ENCODE results near the gene CAPN1. TPM values are rescaled to one million over a fixed set of nuclear protein-coding genes. Genes with fewer than 3 reads are reported as not detected.
"Not testable (repeated sequence)": the region's sequence is repeated elsewhere in the genome, so short reads cannot be mapped to it uniquely, and the experiment has no call there.

CAPN1 gene
- total RNA-seq, 8 experiments from 2014 or later: 32.0 to 79.8 (median 45.3) TPM

GRCh38 chr11:65167656-65168055 lies 14.1 kb upstream of the CAPN1 start:
- Histone ChIP-seq H3K4me3 (no peak overlapping the region), H3K4me1 (replicated peaks in 1 of 2) (no peaks in the 10 kb centered on the region), H3K27ac (no peak overlapping the region)
- in situ Hi-C loops (cut with MboI; ENCODE audit: low pct_unique_long_range_greater_than_20kb in 2 of 9, low sequenced_read_pairs in 9 of 9, unreplicated experiment in 9 of 9): no loop called here
- WGBS, 10 experiments: 56 to 100% (median 80%) methylated on average over 1 to 3 of the region's 3 CpGs; no CpG with 5 or more reads in 5 of the 10 experiments
- ATAC-seq (replicated peaks in 6 of 8): no peak

GRCh38 chr11:65169164-65169641 lies 12.5 kb upstream of the CAPN1 start:
- WGBS, 10 experiments: 55 to 93% (median 70%) methylated on average over 1 to 7 of the region's 11 CpGs; no CpG with 5 or more reads in 3 of the 10 experiments
- Histone ChIP-seq H3K4me1 (replicated peaks in 1 of 2) (no peaks in the 10 kb centered on the region), H3K27ac (no peak overlapping the region), H3K4me3 (no peak overlapping the region)
- ATAC-seq (replicated peaks in 6 of 8): no peak
- in situ Hi-C loops (cut with MboI; ENCODE audit: low pct_unique_long_range_greater_than_20kb in 2 of 9, low sequenced_read_pairs in 9 of 9, unreplicated experiment in 9 of 9): no loop called here

DNA sequence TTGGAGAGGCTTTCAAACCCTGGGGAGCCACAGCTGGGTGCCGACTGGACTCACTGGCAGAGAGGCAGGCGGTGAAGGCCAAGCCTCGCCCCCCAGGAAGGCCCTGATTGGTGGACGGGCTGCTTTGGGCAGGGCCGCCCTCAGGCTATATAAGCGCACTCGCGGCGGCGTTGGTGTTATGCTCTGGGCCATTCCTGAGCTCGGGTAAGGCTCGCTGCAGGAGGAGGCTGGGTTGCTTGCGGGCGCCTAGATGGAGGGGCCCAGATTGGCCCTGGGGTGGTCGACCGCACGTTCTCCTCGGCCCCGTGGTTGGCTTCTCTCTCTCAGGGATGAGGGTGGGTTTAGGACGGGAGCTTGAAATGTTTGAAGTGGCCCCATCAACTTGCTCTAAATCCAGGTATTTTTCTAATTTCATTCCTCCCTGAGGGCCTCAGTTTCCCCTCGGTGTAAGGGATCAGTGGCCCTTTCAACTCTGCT lies 11.6 kb upstream of the CAPN1 start, which contains the start of gene SPDYC:
TSS of gene SPDYC (plus strand) at position 176 of the 477 bp plus-strand sequence. CDS start 1,125 bp downstream, outside the sequence.
- Histone ChIP-seq H3K4me1 (replicated peaks in 1 of 2) (no peaks in the 10 kb centered on the region), H3K27ac (no peak within 1 kb of the TSS), H3K4me3 (no peak within 1 kb of the TSS)
- WGBS, 10 experiments: 88 to 100% (median 91%) methylated on average over 2 to 13 of the region's 21 CpGs; no CpG with 5 or more reads in 7 of the 10 experiments
- peak in 1 of 8 experiments; percentile 6 for ATAC-seq (replicated peaks in 6 of 8)
- in situ Hi-C loops (cut with MboI; ENCODE audit: low pct_unique_long_range_greater_than_20kb in 2 of 9, low sequenced_read_pairs in 9 of 9, unreplicated experiment in 9 of 9): no loop called here

DNA sequence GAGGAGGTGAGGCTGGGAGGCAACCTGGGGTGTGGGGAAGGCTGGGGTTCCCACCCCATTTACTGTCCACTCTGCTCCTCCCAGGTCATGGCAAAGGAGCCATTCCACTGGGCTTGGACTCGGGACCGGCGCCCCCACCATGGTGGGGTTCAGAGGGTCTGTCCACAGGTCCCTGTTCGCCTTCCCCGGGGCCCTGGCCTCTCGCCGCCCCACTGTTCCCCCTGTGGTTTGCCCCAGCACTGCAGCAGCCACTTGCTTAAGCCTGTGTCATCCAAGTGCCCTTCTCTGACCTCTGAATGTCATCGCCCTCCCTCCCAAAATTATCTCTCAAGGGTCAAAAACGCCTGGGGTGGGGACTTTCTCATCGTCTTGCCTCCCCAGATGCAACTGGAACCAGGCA lies 9.1 kb upstream of the CAPN1 start:
- no peak for ATAC-seq (replicated peaks in 6 of 8)
- in situ Hi-C loops (cut with MboI; ENCODE audit: low pct_unique_long_range_greater_than_20kb in 2 of 9, low sequenced_read_pairs in 9 of 9, unreplicated experiment in 9 of 9): no loop called here
- WGBS, 10 experiments: 25 to 100% (median 50%) methylated on average over 1 to 3 of the region's 10 CpGs; no CpG with 5 or more reads in 5 of the 10 experiments
- no peak overlapping the region for H3K27ac ChIP-seq
- H3K4me3 ChIP-seq: no peak overlapping the region
- no peaks in the 10 kb centered on the region for H3K4me1 ChIP-seq (replicated peaks in 1 of 2)

DNA sequence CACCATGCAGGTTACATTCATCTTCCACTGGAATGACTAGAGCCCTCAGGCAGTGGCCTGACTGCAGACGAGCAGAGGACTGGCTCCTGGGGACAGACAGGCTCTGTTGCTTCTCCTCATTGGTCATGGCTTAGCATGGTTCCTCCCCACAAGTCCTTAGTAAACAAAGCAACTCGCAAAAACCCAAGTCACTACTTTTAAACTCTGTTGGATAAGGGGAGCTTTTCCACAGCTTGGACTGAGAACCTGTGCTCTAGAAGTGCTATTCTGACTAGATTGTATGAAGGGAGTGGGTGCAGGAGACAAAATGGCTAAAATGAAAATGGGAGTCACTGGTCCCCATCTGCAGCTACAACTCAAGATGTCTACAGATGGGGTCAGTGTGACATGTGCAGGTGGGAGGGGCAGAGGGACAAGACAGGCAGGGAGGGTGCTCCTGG lies 7.1 kb upstream of the CAPN1 start:
- H3K4me3 ChIP-seq; in situ Hi-C loops (cut with MboI; ENCODE audit: low pct_unique_long_range_greater_than_20kb in 2 of 9, low sequenced_read_pairs in 9 of 9, unreplicated experiment in 9 of 9); H3K4me1 ChIP-seq (replicated peaks in 1 of 2); ATAC-seq (replicated peaks in 6 of 8): not testable (repeated sequence)
- 18 to 52% (median 28%) methylated on average over 1 to 2 of the region's 2 CpGs; no CpG with 5 or more reads in 4 of the 10 experiments for WGBS, 10 experiments
- H3K27ac ChIP-seq: peak overlapping the region in 1 of 2 donors; percentile 19

GRCh38 chr11:65180877-65181568 lies 705 bp upstream of the CAPN1 start:
- in situ Hi-C loops (cut with MboI; ENCODE audit: low pct_unique_long_range_greater_than_20kb in 2 of 9, low sequenced_read_pairs in 9 of 9, unreplicated experiment in 9 of 9): no loop called here
- Histone ChIP-seq H3K27ac (peak overlapping the region; percentile 70 to 81), H3K4me1 (replicated peaks in 1 of 2) (peaks cover 8 to 13% of the 10 kb centered on the region in 2 donors), H3K4me3 (peak overlapping the region; percentile 57 to 94 (median 61))
- peak; percentile 68 to 89 (median 82) for ATAC-seq (replicated peaks in 6 of 8)
- WGBS, 10 experiments: 0% methylated on average over 1 of the region's 60 CpGs; no CpG with 5 or more reads in 9 of the 10 experiments

GRCh38 chr11:65182258-65183170 lies 786 bp downstream of the CAPN1 start:
- in situ Hi-C loops (cut with MboI; ENCODE audit: low pct_unique_long_range_greater_than_20kb in 2 of 9, low sequenced_read_pairs in 9 of 9, unreplicated experiment in 9 of 9): no loop called here

GRCh38 chr11:65183201-65183891 lies 1.6 kb downstream of the CAPN1 start:
- in situ Hi-C loops (cut with MboI; ENCODE audit: low pct_unique_long_range_greater_than_20kb in 2 of 9, low sequenced_read_pairs in 9 of 9, unreplicated experiment in 9 of 9): no loop called here
- Histone ChIP-seq H3K4me3 (peak overlapping the region in 1 of 5 donors; percentile 94), H3K27ac (no peak overlapping the region), H3K4me1 (replicated peaks in 1 of 2) (peaks cover 8 to 13% of the 10 kb centered on the region in 2 donors)
- WGBS, 10 experiments: 73 to 93% (median 90%) methylated on average over 2 to 3 of the region's 19 CpGs; no CpG with 5 or more reads in 7 of the 10 experiments
- ATAC-seq (replicated peaks in 6 of 8): no peak

More at GRCh38 chr11:65182258-65183170, 786 bp downstream of the CAPN1 start:
- Histone ChIP-seq H3K4me3 (peak overlapping the region; percentile 57 to 94 (median 61)), H3K4me1 (replicated peaks in 1 of 2) (peaks cover 8 to 13% of the 10 kb centered on the region in 2 donors), H3K27ac (peak overlapping the region; percentile 70 to 81)
- WGBS, 10 experiments: 20 to 81% (median 48%) methylated on average over 1 to 8 of the region's 23 CpGs; no CpG with 5 or more reads in 6 of the 10 experiments
- peak; percentile 20 to 51 (median 40) for ATAC-seq (replicated peaks in 6 of 8)

DNA sequence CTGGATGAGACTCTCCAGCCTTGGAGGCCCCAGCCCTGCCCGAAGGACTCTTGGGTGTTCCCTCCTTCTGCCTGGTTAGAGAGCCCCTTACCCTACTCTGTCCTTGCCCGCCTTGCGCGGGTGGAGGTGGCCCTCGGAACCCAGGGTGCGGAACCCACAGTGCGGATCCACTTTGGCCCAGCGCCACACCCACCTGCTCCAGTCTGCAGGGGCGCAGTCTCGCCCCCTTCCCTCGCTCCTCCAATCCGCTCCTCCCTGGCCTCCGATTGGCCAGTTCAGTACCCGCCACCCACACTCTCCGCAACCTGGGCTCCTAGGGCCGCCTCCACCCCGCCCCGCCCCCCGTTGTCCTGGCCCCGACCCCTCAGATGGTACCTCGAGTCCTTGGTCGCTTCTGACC lies 2.4 kb downstream of the CAPN1 start:
- Histone ChIP-seq H3K27ac (no peak overlapping the region), H3K4me3 (no peak overlapping the region), H3K4me1 (replicated peaks in 1 of 2) (peaks cover 8 to 13% of the 10 kb centered on the region in 2 donors)
- 50 to 96% (median 58%) methylated on average over 2 to 4 of the region's 22 CpGs; no CpG with 5 or more reads in 7 of the 10 experiments for WGBS, 10 experiments
- ATAC-seq (replicated peaks in 6 of 8): no peak
- in situ Hi-C loops (cut with MboI; ENCODE audit: low pct_unique_long_range_greater_than_20kb in 2 of 9, low sequenced_read_pairs in 9 of 9, unreplicated experiment in 9 of 9): no loop called here

DNA sequence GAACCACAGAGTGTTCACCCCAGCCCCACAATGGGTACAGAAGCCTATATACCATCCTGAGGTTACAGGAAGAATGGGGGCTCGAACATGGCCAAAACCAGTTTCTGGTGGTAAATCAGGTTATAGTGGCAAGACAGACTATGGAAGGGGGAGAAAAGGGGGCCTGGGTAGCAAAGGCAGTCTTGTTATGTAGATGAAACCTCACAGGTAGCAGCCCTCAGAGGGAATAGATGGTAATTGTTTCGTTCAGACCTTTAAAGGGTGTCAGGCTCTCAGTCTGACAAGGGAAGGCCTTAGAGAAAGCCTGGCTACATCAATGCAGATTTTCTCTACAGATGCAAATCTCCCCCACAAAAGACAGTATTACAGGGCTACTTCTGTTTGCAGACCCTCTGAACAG lies 3.4 kb downstream of the CAPN1 start:
- in situ Hi-C loops (cut with MboI; ENCODE audit: low pct_unique_long_range_greater_than_20kb in 2 of 9, low sequenced_read_pairs in 9 of 9, unreplicated experiment in 9 of 9): no loop called here
- peaks cover 8 to 13% of the 10 kb centered on the region in 2 donors for H3K4me1 ChIP-seq (replicated peaks in 1 of 2)
- ATAC-seq (replicated peaks in 6 of 8): no peak
- 10 to 83% (median 66%) methylated on average over 1 to 2 of the region's 2 CpGs; no CpG with 5 or more reads in 4 of the 10 experiments for WGBS, 10 experiments
- H3K27ac ChIP-seq: no peak overlapping the region
- H3K4me3 ChIP-seq: no peak overlapping the region

DNA sequence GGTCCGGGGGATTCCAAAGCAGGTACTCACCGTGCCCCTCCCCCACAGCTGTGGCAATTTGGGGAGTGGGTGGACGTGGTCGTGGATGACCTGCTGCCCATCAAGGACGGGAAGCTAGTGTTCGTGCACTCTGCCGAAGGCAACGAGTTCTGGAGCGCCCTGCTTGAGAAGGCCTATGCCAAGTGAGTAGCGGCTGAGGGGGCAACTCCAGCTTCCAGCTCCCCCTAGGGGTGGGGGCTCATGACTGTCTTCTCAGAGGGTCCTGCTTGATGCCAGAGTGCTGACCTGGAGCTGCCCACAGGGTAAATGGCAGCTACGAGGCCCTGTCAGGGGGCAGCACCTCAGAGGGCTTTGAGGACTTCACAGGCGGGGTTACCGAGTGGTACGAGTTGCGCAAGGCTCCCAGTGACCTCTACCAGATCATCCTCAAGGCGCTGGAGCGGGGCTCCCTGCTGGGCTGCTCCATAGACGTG lies 4.2 kb downstream of the CAPN1 start:
- no peak for ATAC-seq (replicated peaks in 6 of 8)
- in situ Hi-C loops (cut with MboI; ENCODE audit: low pct_unique_long_range_greater_than_20kb in 2 of 9, low sequenced_read_pairs in 9 of 9, unreplicated experiment in 9 of 9): no loop called here
- WGBS, 10 experiments: 50 to 100% (median 88%) methylated on average over 1 to 4 of the region's 18 CpGs; no CpG with 5 or more reads in 4 of the 10 experiments
- no peak overlapping the region for H3K4me3 ChIP-seq
- no peak overlapping the region for H3K27ac ChIP-seq
- peaks cover 8 to 13% of the 10 kb centered on the region in 2 donors for H3K4me1 ChIP-seq (replicated peaks in 1 of 2)

DNA sequence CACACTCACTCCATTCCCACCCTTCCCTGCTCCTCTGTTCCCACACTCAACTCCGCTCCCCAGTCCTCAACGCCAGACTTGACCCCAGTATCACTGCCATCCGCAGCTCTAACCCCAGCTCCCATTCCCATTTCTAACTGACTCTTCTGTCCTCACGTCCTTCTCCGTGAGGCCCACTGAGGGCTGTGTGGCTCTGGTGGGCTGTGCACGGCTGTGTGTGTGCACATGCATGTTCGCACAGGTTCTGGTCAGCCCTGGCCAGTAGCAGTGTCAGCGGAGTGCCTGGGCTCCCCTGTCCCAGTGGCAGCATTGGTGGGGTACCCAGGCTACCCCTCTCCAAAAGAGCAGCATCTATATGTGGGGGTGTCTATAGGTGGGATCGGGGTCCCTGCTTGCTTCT lies 5.0 kb downstream of the CAPN1 start:
- Histone ChIP-seq H3K4me3 (no peak overlapping the region), H3K27ac (no peak overlapping the region), H3K4me1 (replicated peaks in 1 of 2) (peaks cover 8 to 13% of the 10 kb centered on the region in 2 donors)
- in situ Hi-C loops (cut with MboI; ENCODE audit: low pct_unique_long_range_greater_than_20kb in 2 of 9, low sequenced_read_pairs in 9 of 9, unreplicated experiment in 9 of 9): no loop called here
- ATAC-seq (replicated peaks in 6 of 8): no peak
- WGBS, 10 experiments: 100% methylated on average over 1 to 3 of the region's 9 CpGs; no CpG with 5 or more reads in 8 of the 10 experiments
